H9 (cell line): ENCODE data around the gene MGAT5B. TPM values are rescaled to one million over a fixed set of nuclear protein-coding genes. Genes with fewer than 3 reads are reported as not detected.

Experiments
- DNase-seq: peaks from one replicate; pipeline ENCODE4 v3.0.0-alpha.2; 2017
- H2AFZ ChIP-seq: one replicate; pipeline ENCODE4 v1.6.1; 2013; ENCODE audit warnings: mild to moderate bottlenecking, low read length, control low read depth, moderate library complexity
- H2AK5ac ChIP-seq: 2 replicates; pipeline ENCODE4 v1.6.1; 2013; ENCODE audit warnings: low read length, control low read depth, mixed read lengths; ENCODE audit not compliant: insufficient read length
- H2BK120ac ChIP-seq: one replicate; pipeline ENCODE4 v1.6.1; 2013; ENCODE audit warnings: low read depth, mild to moderate bottlenecking, low read length, control low read depth, inconsistent platforms; ENCODE audit not compliant: poor library complexity, severe bottlenecking
- H2BK12ac ChIP-seq: 2 replicates; pipeline ENCODE4 v1.6.1; 2013; ENCODE audit warnings: low read length, control low read depth, mixed read lengths, low read depth; ENCODE audit not compliant: insufficient read length
- H2BK15ac ChIP-seq: 2 replicates; pipeline ENCODE4 v1.6.1; 2013; ENCODE audit warnings: low read depth, low read length, control low read depth
- H2BK20ac ChIP-seq: one replicate; pipeline ENCODE4 v1.6.1; 2013; ENCODE audit warnings: low read depth, mild to moderate bottlenecking, low read length, control low read depth, inconsistent platforms; ENCODE audit not compliant: poor library complexity, severe bottlenecking
- H2BK5ac ChIP-seq: 2 replicates; pipeline ENCODE4 v1.6.1; 2013; ENCODE audit warnings: low read length, control low read depth, mixed read lengths; ENCODE audit not compliant: insufficient read length
- H3K14ac ChIP-seq: 2 replicates; pipeline ENCODE4 v1.6.1; 2013; ENCODE audit warnings: low read length, control low read depth; ENCODE audit not compliant: insufficient read depth
- H3K18ac ChIP-seq: 2 replicates; pipeline ENCODE4 v1.6.1; 2013; ENCODE audit warnings: low read depth, mild to moderate bottlenecking, mixed read lengths, low read length, control low read depth; ENCODE audit not compliant: insufficient read length
- H3K23ac ChIP-seq: 2 replicates; pipeline ENCODE4 v1.6.1; 2013; ENCODE audit warnings: low read length, control low read depth, mixed read lengths, low read depth; ENCODE audit not compliant: insufficient read length
- H3K23me2 ChIP-seq: 2 replicates; pipeline ENCODE4 v1.6.1; 2013; ENCODE audit warnings: low read depth, mild to moderate bottlenecking, mixed read lengths, low read length, control low read depth; ENCODE audit not compliant: insufficient read length, poor library complexity, severe bottlenecking
- H3K27ac ChIP-seq: 2 replicates; pipeline ENCODE4 v1.5.1; 2013; ENCODE audit warnings: low read length, control low read depth, mixed read lengths, low read depth; ENCODE audit not compliant: insufficient read length
- H3K27me3 ChIP-seq: 2 replicates; pipeline ENCODE4 v1.6.1; 2013; ENCODE audit warnings: low read length, control low read depth, inconsistent platforms; ENCODE audit not compliant: insufficient read depth
- H3K4ac ChIP-seq: 2 replicates; pipeline ENCODE4 v1.6.1; 2013; ENCODE audit warnings: low read depth, mild to moderate bottlenecking, control low read depth, inconsistent platforms, low read length, moderate library complexity
- H3K4me1 ChIP-seq: 2 replicates; pipeline ENCODE4 v1.6.1; 2013; ENCODE audit warnings: low read length, control low read depth, inconsistent platforms; ENCODE audit not compliant: insufficient read depth
- H3K4me2 ChIP-seq: 2 replicates; pipeline ENCODE4 v1.6.1; 2013; ENCODE audit warnings: low read length, control low read depth, mixed read lengths; ENCODE audit not compliant: insufficient read length, insufficient read depth
- H3K56ac ChIP-seq: 2 replicates; pipeline ENCODE4 v1.6.1; 2013; ENCODE audit warnings: low read depth, mild to moderate bottlenecking, mixed read lengths, low read length, control low read depth; ENCODE audit not compliant: insufficient read length
- H3K79me1 ChIP-seq: 2 replicates; pipeline ENCODE4 v1.6.1; 2013; ENCODE audit warnings: low read depth, mild to moderate bottlenecking, moderate library complexity, low read length, control low read depth, inconsistent platforms; ENCODE audit not compliant: insufficient read depth, poor library complexity, severe bottlenecking
- H3K79me2 ChIP-seq: 2 replicates; pipeline ENCODE4 v1.6.1; 2013; ENCODE audit warnings: low read length, control low read depth, inconsistent platforms; ENCODE audit not compliant: insufficient read depth
- H3K9ac ChIP-seq: 2 replicates; pipeline ENCODE4 v1.6.1; 2013; ENCODE audit warnings: low read length, control low read depth, mixed read lengths; ENCODE audit not compliant: insufficient read length; ENCODE audit errors: extremely low read depth
- H3K9me3 ChIP-seq: one replicate; pipeline ENCODE4 v1.6.1; 2013; ENCODE audit warnings: low read depth, low read length, inconsistent platforms; ENCODE audit not compliant: control insufficient read depth
- H3T11ph ChIP-seq: one replicate; pipeline ENCODE4 v1.6.1; 2013; ENCODE audit warnings: mild to moderate bottlenecking, low read length, control low read depth, inconsistent platforms
- H4K20me1 ChIP-seq: one replicate; pipeline ENCODE4 v1.6.1; 2013; ENCODE audit not compliant: control insufficient read depth, insufficient read length, insufficient read depth
- H4K5ac ChIP-seq: 2 replicates; pipeline ENCODE4 v1.6.1; 2013; ENCODE audit warnings: low read depth, mild to moderate bottlenecking, mixed read lengths, low read length, control low read depth; ENCODE audit not compliant: insufficient read length
- H4K8ac ChIP-seq: replicated peaks from 2 replicates; pipeline ENCODE4 v1.6.1; 2013; ENCODE audit warnings: low read length, control low read depth, mixed read lengths, low read depth; ENCODE audit not compliant: insufficient read length
- H4K91ac ChIP-seq: 2 replicates; pipeline ENCODE4 v1.6.1; 2013; ENCODE audit warnings: low read depth, mild to moderate bottlenecking, moderate library complexity, mixed read lengths, low read length, control low read depth; ENCODE audit not compliant: insufficient read length
- H3K27ac Mint-ChIP-seq, 3 experiments: 2 replicates in 2 of 3; 3 replicates in 1 of 3; pipeline ENCODE4 v1.8.0; 2020 to 2021; ENCODE audit warnings: mixed read lengths in 3 of 3, mild to moderate bottlenecking in 1 of 3, moderate library complexity in 1 of 3
- H3K27me3 Mint-ChIP-seq: 2 replicates; pipeline ENCODE4 v1.8.0; 2021; ENCODE audit warnings: low read depth, mild to moderate bottlenecking, moderate library complexity, mixed read lengths
- H3K36me3 Mint-ChIP-seq, 3 experiments: 2 replicates in 2 of 3; 3 replicates in 1 of 3; pipeline ENCODE4 v1.8.0; 2020 to 2021; ENCODE audit warnings: low read depth in 3 of 3, mixed read lengths in 3 of 3; ENCODE audit not compliant: insufficient read depth in 1 of 3
- H3K4me1 Mint-ChIP-seq, 2 experiments: 2 replicates each; pipeline ENCODE4 v1.8.0; 2020; ENCODE audit warnings: mixed read lengths in 2 of 2
- H3K4me3 Mint-ChIP-seq, 2 experiments: 2 replicates in 1 of 2; 3 replicates in 1 of 2; pipeline ENCODE4 v1.8.0; 2020 to 2021; ENCODE audit warnings: mild to moderate bottlenecking in 2 of 2, mixed read lengths in 2 of 2, moderate library complexity in 1 of 2
- H3K9me3 Mint-ChIP-seq, 2 experiments: 2 replicates in 1 of 2; 3 replicates in 1 of 2; pipeline ENCODE4 v1.8.0; 2020; ENCODE audit warnings: mild to moderate bottlenecking in 2 of 2, mixed read lengths in 2 of 2, moderate library complexity in 1 of 2
- CTCF ChIP-seq: fragments of 200-600 bp; sonication (generic); conservative IDR thresholded peaks from 3 replicates; pipeline ENCODE4 v1.8.0; 2021; ENCODE audit warnings: antibody characterized with exemption, mild to moderate bottlenecking
- WGBS: extraction: QIAGEN DNeasy Blood & Tissue Kit; methylation state at CpG from one replicate; pipeline ENCODE4 v1.1.7; 2013; ENCODE audit warnings: missing lambda C conversion rate, low lambda C conversion rate, mixed read lengths; ENCODE audit not compliant: insufficient read length; ENCODE audit errors: extremely low coverage; 5-methylcytosine and 5-hydroxymethylcytosine counted together
- total RNA-seq: library from RNA; stranded (reverse); gene quantifications from 2 replicates; pipeline ENCODE4 v1.2.1, GENCODE V29; 2021

The MGAT5B gene
- total RNA-seq, 1 experiment from 2014 or later = 4.9 TPM

- Histone ChIP-seq H3K27ac (no peak overlapping the region), H2AK5ac (no peak overlapping the region), H3K4me1 (no peaks in the 10 kb centered on the region; the same call in 1 of the 2 replicates), H3K23ac (no peak overlapping the region), H3T11ph (no peak overlapping the region), H3K9ac (no peak overlapping the region), H3K56ac (no peak overlapping the region), H4K20me1 (no peaks in the 10 kb centered on the region), H2BK20ac (no peak overlapping the region), H4K91ac (no peak overlapping the region), H3K4ac (no peak overlapping the region), H3K14ac (no peak overlapping the region), H3K9me3 (no peaks in the 10 kb centered on the region), H2BK5ac (no peak overlapping the region), H3K23me2 (no peaks in the 10 kb centered on the region), H2AFZ (no peak overlapping the region), H2BK120ac (no peak overlapping the region), H3K79me2 (no peaks in the 10 kb centered on the region), H3K4me2 (no peak overlapping the region), H3K18ac (no peak overlapping the region), H4K5ac (no peak overlapping the region), H2BK15ac (peak overlapping the region; percentile 37; the same call in 1 of the 2 replicates), H2BK12ac (no peak overlapping the region), H3K27me3 (no peaks in the 10 kb centered on the region), H4K8ac (no peak overlapping the region), H3K79me1 (no peaks in the 10 kb centered on the region)
- TF ChIP-seq CTCF = no peak
- H3K4me1 Mint-ChIP-seq = peaks cover 10 to 22% of the 10 kb centered on the region in 2 experiments; a peak in 3 of 4 replicates
- no CpG with 5 or more reads among the region's 14 CpGs for WGBS
- no peak overlapping the region for H3K4me3 Mint-ChIP-seq
- H3K36me3 Mint-ChIP-seq = peaks cover 5 to 14% (median 11%) of the 10 kb centered on the region in 3 experiments
- no peak overlapping the region for H3K27ac Mint-ChIP-seq
- peaks cover 3 to 4% of the 10 kb centered on the region in 2 experiments; a peak in 3 of 5 replicates for H3K9me3 Mint-ChIP-seq
- no peak for DNase-seq
- no peaks in the 10 kb centered on the region for H3K27me3 Mint-ChIP-seq
Observed at GRCh38 chr17:76879254-76879653, 11.1 kb downstream of the MGAT5B start.
